A549 (cell line): Measurements from ENCODE around the gene IFIH1. TPM values are rescaled to one million over a fixed set of nuclear protein-coding genes. Genes with fewer than 3 reads are reported as not detected.

Experiments
- ATAC-seq, 2 experiments: fragments of 200-7000 bp in 1 of 2; fragments of >200 bp in 1 of 2; cut with Nextera tagmentation in 1 of 2; cut with Tn5 transposase in 1 of 2; 3 replicates each; pipeline versions ENCODE4 v1.8.0 to v1.9.1; 2018 to 2020; ENCODE audit warnings: mild to moderate bottlenecking in 1 of 2, moderate library complexity in 1 of 2
- CTCF ChIA-PET: fragments of 300-600 bp; sonication (Branson Sonifier 250); formaldehyde crosslinking; extraction: SDS; loops from one replicate; lab custom pipeline; 2021; ENCODE audit warnings: antibody characterized with exemption, inconsistent platforms; lab: Yijun Ruan, JAX
- POLR2A ChIA-PET: fragments of 350-600 bp; formaldehyde crosslinking; extraction: SDS; loops from one replicate; lab custom pipeline; 2021; ENCODE audit warnings: antibody characterized with exemption, inconsistent platforms; lab: Yijun Ruan, JAX
- DNase-seq, 2 experiments: peaks; one replicate each; pipeline versions ENCODE4 v3.0.0 to v3.0.0-alpha.2; 2011 to 2016; ENCODE audit warnings: low read depth in 1 of 2, low spot score in 1 of 2
- FAIRE-seq: peaks from 2 replicates; lab custom pipeline; 2011; peaks lifted over from hg19 to GRCh38; lab: Jason Lieb, UNC
- H3K27ac ChIP-seq, 2 experiments: fragments of >200 bp; sonication (Bioruptor Twin); formaldehyde crosslinking; 3 replicates each; pipeline ENCODE4 v1.5.1; 2016 to 2017
- H3K4me1 ChIP-seq: fragments of >200 bp; sonication (Bioruptor Twin); formaldehyde crosslinking; 3 replicates; pipeline ENCODE4 v1.6.1; 2016
- H3K4me2 ChIP-seq: fragments of >200 bp; sonication (Bioruptor Twin); formaldehyde crosslinking; 3 replicates; pipeline ENCODE4 v1.6.1; 2016
- H3K4me3 ChIP-seq: fragments of >200 bp; sonication (Bioruptor Twin); formaldehyde crosslinking; 3 replicates; pipeline ENCODE4 v1.5.1; 2016
- H3K9me3 ChIP-seq: fragments of >200 bp; sonication (Bioruptor Twin); formaldehyde crosslinking; 3 replicates; pipeline ENCODE4 v1.6.1; 2016
- CBX8 ChIP-seq: fragments of 200-600 bp; sonication (generic); IDR thresholded peaks from 2 replicates; pipeline ENCODE4 v1.6.1; 2016
- CHD2 ChIP-seq: fragments of 150-350 bp; IDR thresholded peaks from 2 replicates; pipeline ENCODE4 v1.6.1; 2014; ENCODE audit warnings: low read length; ENCODE audit not compliant: partially characterized antibody
- CHD4 ChIP-seq: fragments of 200-600 bp; sonication (generic); IDR thresholded peaks from 2 replicates; pipeline ENCODE4 v1.6.1; 2016; ENCODE audit warnings: antibody characterized with exemption, mild to moderate bottlenecking, borderline replicate concordance
- E2F6 ChIP-seq: IDR thresholded peaks from 2 replicates; pipeline ENCODE4 v1.6.1; 2012; ENCODE audit warnings: low read depth, borderline replicate concordance
- EHF ChIP-seq: fragments of 250-450 bp; sonication (Bioruptor Pico); IDR thresholded peaks from 2 replicates; pipeline ENCODE4 v1.5.0; 2020; ENCODE audit warnings: mild to moderate bottlenecking
- EHMT2 ChIP-seq: fragments of 200-600 bp; sonication (generic); IDR thresholded peaks from 2 replicates; pipeline ENCODE4 v1.6.1; 2016; ENCODE audit warnings: antibody characterized with exemption, low read depth, mild to moderate bottlenecking, moderate library complexity
- EP300 ChIP-seq, 2 experiments: fragments of >200 bp; sonication (Bioruptor Twin); formaldehyde crosslinking; IDR thresholded peaks; 2 replicates in 1 of 2; 3 replicates in 1 of 2; pipeline ENCODE4 v1.6.1; 2016 to 2017
- FOSL2 ChIP-seq, 2 experiments: fragments of 450-650 bp in 1 of 2; fragments of >200 bp in 1 of 2; sonication (Bioruptor Twin) in 1 of 2; formaldehyde crosslinking; IDR thresholded peaks; 2 replicates each; pipeline versions ENCODE4 v1.5.0 to v1.6.1; 2016 to 2020; ENCODE audit warnings: mild to moderate bottlenecking in 1 of 2, moderate library complexity in 1 of 2
- HDAC2 ChIP-seq: fragments of 200-600 bp; sonication (generic); IDR thresholded peaks from 2 replicates; pipeline ENCODE4 v1.6.1; 2016
- HEYL ChIP-seq: fragments of 250-450 bp; sonication (Bioruptor Pico); IDR thresholded peaks from 2 replicates; pipeline ENCODE4 v1.8.0; 2021; ENCODE audit warnings: mild to moderate bottlenecking, moderate library complexity
- JUN ChIP-seq, 2 experiments: fragments of >200 bp; sonication (Bioruptor Twin); formaldehyde crosslinking; IDR thresholded peaks; 2 replicates in 1 of 2; 3 replicates in 1 of 2; pipeline ENCODE4 v1.6.1; 2016 to 2017
- NPAS2 ChIP-seq: fragments of 250-450 bp; sonication (Bioruptor Pico); IDR thresholded peaks from 2 replicates; pipeline ENCODE4 v1.8.0; 2022; ENCODE audit warnings: mild to moderate bottlenecking, moderate library complexity, borderline replicate concordance
- PHF8 ChIP-seq: fragments of 200-600 bp; sonication (generic); IDR thresholded peaks from 2 replicates; pipeline ENCODE4 v1.6.1; 2016; ENCODE audit warnings: low read depth, mild to moderate bottlenecking, antibody characterized with exemption, moderate library complexity, borderline replicate concordance
- POLR2AphosphoS2 ChIP-seq: conservative IDR thresholded peaks from 2 replicates; pipeline ENCODE4 v1.6.1; 2012; ENCODE audit warnings: low read length, improper control_type of control experiment, inconsistent platforms
- RCOR1 ChIP-seq: fragments of 150-350 bp; IDR thresholded peaks from 2 replicates; pipeline ENCODE4 v1.6.1; 2014; ENCODE audit warnings: antibody characterized with exemption, low read length, low read depth
- REST ChIP-seq: fragments of 200-600 bp; sonication (generic); IDR thresholded peaks from 2 replicates; pipeline ENCODE4 v1.6.1; 2016; ENCODE audit warnings: antibody characterized with exemption, mild to moderate bottlenecking, moderate library complexity
- RFX5 ChIP-seq: fragments of 450-650 bp; IDR thresholded peaks from 2 replicates; pipeline ENCODE4 v1.7.1; 2014; ENCODE audit warnings: antibody characterized with exemption, mild to moderate bottlenecking, moderate library complexity
- RNF2 ChIP-seq: fragments of 200-600 bp; sonication (generic); IDR thresholded peaks from 2 replicates; pipeline ENCODE4 v1.6.1; 2016; ENCODE audit warnings: low read depth, mild to moderate bottlenecking, antibody characterized with exemption, moderate library complexity, borderline replicate concordance
- SMC3 ChIP-seq: fragments of >200 bp; sonication (Bioruptor Twin); formaldehyde crosslinking; IDR thresholded peaks from 3 replicates; pipeline ENCODE4 v1.6.1; 2018; ENCODE audit warnings: inconsistent platforms
- ZC3H11A ChIP-seq: fragments of 450-650 bp; IDR thresholded peaks from 2 replicates; pipeline ENCODE4 v1.6.1; 2014; ENCODE audit warnings: antibody characterized with exemption, mild to moderate bottlenecking
- WGBS: methylation state at CpG from one replicate; pipeline ENCODE4 v1.1.6; 2017; ENCODE audit errors: missing lambda C conversion rate; 5-methylcytosine and 5-hydroxymethylcytosine counted together
- polyA plus RNA-seq, 4 experiments: library from polyadenylated mRNA; depleted of rRNA in 3 of 4; stranded (reverse); fragments of >200 nt; fragmentation: RNase III in 1 of 4; extraction: RNeasy Plus Mini Kit Qiagen cat#74134 plus additional on column Dnase treatment in 1 of 4; gene quantifications; 2 replicates in 3 of 4; 3 replicates in 1 of 4; pipeline ENCODE4 v1.2.3, GENCODE V29; 2011 to 2017
- TF ChIP-seq, protein P1 (sequence below): fragments of 250-450 bp; sonication (Bioruptor Pico); IDR thresholded peaks from 2 replicates; pipeline ENCODE4 v1.5.0; 2021; ENCODE audit warnings: mild to moderate bottlenecking, moderate library complexity, borderline replicate concordance
- TF ChIP-seq, protein P2 (sequence below): fragments of >200 bp; sonication (Bioruptor Twin); formaldehyde crosslinking; IDR thresholded peaks from 2 replicates; pipeline ENCODE4 v1.6.1; 2016

IFIH1 gene
- polyA plus RNA-seq, 2 of the 4 experiments (the other 2 are of a cell fraction), result 0.21 to 0.57 TPM

DNA sequence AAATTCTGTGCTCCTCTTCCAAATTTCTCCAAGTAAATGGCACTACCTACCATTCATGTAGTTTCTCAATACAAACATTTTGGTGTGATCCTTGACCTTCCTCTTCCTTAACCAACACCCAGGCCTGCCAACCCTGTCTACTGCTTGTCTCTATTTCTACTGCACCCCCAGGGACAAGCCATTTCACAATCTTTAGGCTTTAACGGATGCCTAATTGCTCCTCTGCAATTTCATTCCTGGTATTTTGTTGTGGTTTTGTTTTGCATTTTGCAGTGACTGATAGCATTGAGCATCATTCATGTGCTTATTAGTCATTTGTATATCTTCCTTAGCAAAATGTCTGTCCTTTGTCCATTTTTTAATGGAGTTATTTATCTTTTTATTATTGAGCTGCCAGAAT lies 85.3 kb downstream of the IFIH1 start:
- no peak for DNase-seq
- TF ChIP-seq POLR2AphosphoS2, result no peak
- TF ChIP-seq, protein P1, sequence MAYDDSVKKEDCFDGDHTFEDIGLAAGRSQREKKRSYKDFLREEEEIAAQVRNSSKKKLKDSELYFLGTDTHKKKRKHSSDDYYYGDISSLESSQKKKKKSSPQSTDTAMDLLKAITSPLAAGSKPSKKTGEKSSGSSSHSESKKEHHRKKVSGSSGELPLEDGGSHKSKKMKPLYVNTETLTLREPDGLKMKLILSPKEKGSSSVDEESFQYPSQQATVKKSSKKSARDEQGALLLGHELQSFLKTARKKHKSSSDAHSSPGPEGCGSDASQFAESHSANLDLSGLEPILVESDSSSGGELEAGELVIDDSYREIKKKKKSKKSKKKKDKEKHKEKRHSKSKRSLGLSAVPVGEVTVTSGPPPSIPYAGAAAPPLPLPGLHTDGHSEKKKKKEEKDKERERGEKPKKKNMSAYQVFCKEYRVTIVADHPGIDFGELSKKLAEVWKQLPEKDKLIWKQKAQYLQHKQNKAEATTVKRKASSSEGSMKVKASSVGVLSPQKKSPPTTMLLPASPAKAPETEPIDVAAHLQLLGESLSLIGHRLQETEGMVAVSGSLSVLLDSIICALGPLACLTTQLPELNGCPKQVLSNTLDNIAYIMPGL, result no peak
- TF ChIP-seq REST, result no peak
- no peak for TF ChIP-seq CHD4
- no peak for TF ChIP-seq E2F6
- no peak for TF ChIP-seq SMC3
- no peak for ATAC-seq
- ChIA-PET POLR2A (no interaction called here), CTCF (interaction anchor here (1.2 kb wide), 2 partner anchors 13 to 65 kb away, joined by 4 to 5 read pairs; no protein-coding TSS in a partner anchor)
- no peak for FAIRE-seq
- Histone ChIP-seq H3K4me3 (no peak overlapping the region), H3K27ac (no peak overlapping the region), H3K9me3 (no peaks in the 10 kb centered on the region), H3K4me1 (no peaks in the 10 kb centered on the region), H3K4me2 (no peak overlapping the region)
- 81% methylated on average over 1 of the region's 1 CpG for WGBS

GRCh38 chr2:162232671-162233070 lies 85.8 kb downstream of the IFIH1 start:
- no peak for ATAC-seq
- ChIA-PET POLR2A (no interaction called here), CTCF (interaction anchor here (1.2 kb wide), 1 partner anchor 12 kb away, joined by 5 read pairs; no protein-coding TSS in a partner anchor)
- Histone ChIP-seq H3K4me3 (no peak overlapping the region), H3K27ac (no peak overlapping the region), H3K9me3 (no peaks in the 10 kb centered on the region), H3K4me1 (no peaks in the 10 kb centered on the region), H3K4me2 (no peak overlapping the region)
- 41% methylated on average over 2 of the region's 2 CpGs for WGBS
- no peak for TF ChIP-seq HDAC2
- TF ChIP-seq CBX8, result no peak
- TF ChIP-seq CHD2, result no peak
- TF ChIP-seq RCOR1, result no peak
- no peak for TF ChIP-seq JUN (IDR thresholded peaks at IDR 0.05)
- no peak for TF ChIP-seq ZC3H11A
- no peak for TF ChIP-seq HEYL (CRISPR knock-in tag)
- no peak for TF ChIP-seq RNF2
- TF ChIP-seq, protein P1, result no peak
- TF ChIP-seq NPAS2 (CRISPR knock-in tag), result no peak
- no peak for TF ChIP-seq EHMT2
- no peak for TF ChIP-seq CHD4
- TF ChIP-seq RFX5, result no peak
- no peak for TF ChIP-seq PHF8
- no peak for TF ChIP-seq EHF (CRISPR knock-in tag)
- TF ChIP-seq, protein P2, sequence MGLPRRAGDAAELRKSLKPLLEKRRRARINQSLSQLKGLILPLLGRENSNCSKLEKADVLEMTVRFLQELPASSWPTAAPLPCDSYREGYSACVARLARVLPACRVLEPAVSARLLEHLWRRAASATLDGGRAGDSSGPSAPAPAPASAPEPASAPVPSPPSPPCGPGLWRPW, result no peak
- TF ChIP-seq POLR2AphosphoS2, result no peak
- no peak for TF ChIP-seq FOSL2 (IDR thresholded peaks at IDR 0.05)
- TF ChIP-seq FOSL2 (CRISPR knock-in tag; IDR thresholded peaks at IDR 0.05), result no peak
- no peak for TF ChIP-seq EP300 (IDR thresholded peaks at IDR 0.05)
- FAIRE-seq, result no peak
- no peak for DNase-seq
